Right atrium auricular region (tissue), 2 donors: ENCODE data around the gene UBXN2A. TPM values are rescaled to one million over a fixed set of nuclear protein-coding genes. Genes with fewer than 3 reads are reported as not detected.
"Not testable (repeated sequence)": the region's sequence is repeated elsewhere in the genome, so short reads cannot be mapped to it uniquely, and the experiment has no call there.

ENCODE experiments used
- DNase-seq: peaks from one replicate; pipeline ENCODE4 v3.0.0-alpha.2; 2019; ENCODE audit warnings: low spot score
- H3K27ac ChIP-seq, 2 donors: fragments of 200-600 bp; sonication (generic); 1 replicate in 1 of 2; 2 replicates in 1 of 2; pipeline ENCODE4 v1.5.1; 2016 to 2019
- H3K27me3 ChIP-seq, 2 donors: fragments of 200-600 bp; sonication (generic); one replicate each; pipeline versions ENCODE4 v1.5.1 to v1.6.0; 2017 to 2019
- H3K36me3 ChIP-seq: fragments of 200-600 bp; sonication (generic); one replicate; pipeline ENCODE4 v1.5.1; 2016
- H3K4me1 ChIP-seq, 2 donors: fragments of 200-600 bp; sonication (generic); one replicate each; pipeline versions ENCODE4 v1.5.1 to v1.6.0; 2017 to 2019
- H3K4me3 ChIP-seq, 2 donors: fragments of 200-600 bp; sonication (generic); 1 replicate in 1 of 2; 2 replicates in 1 of 2; pipeline ENCODE4 v1.5.1; 2017 to 2019; ENCODE audit warnings: mild to moderate bottlenecking in 1 of 2, moderate library complexity in 1 of 2
- H3K9me3 ChIP-seq, 2 donors: fragments of 200-600 bp; sonication (generic); one replicate each; pipeline ENCODE4 v1.5.1; 2019
- total RNA-seq, 2 donors: library from RNA; depleted of rRNA; stranded (reverse); fragments of >200 nt; gene quantifications; one replicate each; pipeline ENCODE4 v1.1.0, GENCODE V29; 2016
- TF ChIP-seq, protein P1 (sequence below), 2 donors: fragments of 200-600 bp; sonication (generic); IDR thresholded peaks; one replicate each; pipeline ENCODE4 v1.5.1; 2019; ENCODE audit warnings: antibody characterized with exemption in 2 of 2

Gene UBXN2A
- total RNA-seq, 2 donors from 2014 or later = 14.3 to 18.7 TPM

DNA sequence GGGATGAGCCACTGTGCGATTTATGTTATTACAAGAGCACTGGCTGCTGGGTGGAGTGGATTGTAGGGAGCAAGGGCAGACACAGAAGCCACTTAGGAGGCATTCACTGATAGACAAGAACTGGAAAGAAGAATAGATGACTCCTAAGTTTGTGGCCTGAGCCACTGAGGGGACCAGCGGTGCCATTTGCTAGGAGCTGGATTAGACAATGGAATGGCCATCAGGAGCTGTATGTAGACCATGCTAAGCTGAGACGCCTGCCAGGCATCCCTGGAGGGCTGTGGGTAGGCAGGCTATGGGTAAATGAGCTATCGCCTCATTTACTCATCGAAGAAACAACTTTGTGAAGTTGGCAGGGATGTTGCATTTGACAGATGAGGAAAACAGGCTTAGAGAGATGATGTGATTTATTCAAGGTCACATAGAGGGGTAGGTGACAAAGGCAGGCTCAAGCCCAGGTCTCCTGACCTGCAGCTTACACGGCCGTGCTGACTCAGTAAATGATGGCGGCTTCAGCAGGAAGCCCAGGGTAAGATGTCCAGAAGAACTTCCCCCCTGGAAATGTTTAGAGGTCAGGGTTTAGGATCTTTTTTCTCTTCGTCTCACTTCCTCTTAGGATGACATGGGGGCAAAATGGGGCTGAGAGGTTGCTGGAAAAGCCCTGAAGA lies 72.4 kb downstream of the UBXN2A start:
- Histone ChIP-seq H3K4me3 (no peak overlapping the region), H3K9me3 (no peaks in the 10 kb centered on the region), H3K27ac (no peak overlapping the region), H3K36me3 (no peaks in the 10 kb centered on the region), H3K27me3 (peaks cover 5 to 6% of the 10 kb centered on the region in 2 donors), H3K4me1 (peaks cover 0 to 15% of the 10 kb centered on the region in 2 donors)
- no peak for DNase-seq
- TF ChIP-seq, protein P1, sequence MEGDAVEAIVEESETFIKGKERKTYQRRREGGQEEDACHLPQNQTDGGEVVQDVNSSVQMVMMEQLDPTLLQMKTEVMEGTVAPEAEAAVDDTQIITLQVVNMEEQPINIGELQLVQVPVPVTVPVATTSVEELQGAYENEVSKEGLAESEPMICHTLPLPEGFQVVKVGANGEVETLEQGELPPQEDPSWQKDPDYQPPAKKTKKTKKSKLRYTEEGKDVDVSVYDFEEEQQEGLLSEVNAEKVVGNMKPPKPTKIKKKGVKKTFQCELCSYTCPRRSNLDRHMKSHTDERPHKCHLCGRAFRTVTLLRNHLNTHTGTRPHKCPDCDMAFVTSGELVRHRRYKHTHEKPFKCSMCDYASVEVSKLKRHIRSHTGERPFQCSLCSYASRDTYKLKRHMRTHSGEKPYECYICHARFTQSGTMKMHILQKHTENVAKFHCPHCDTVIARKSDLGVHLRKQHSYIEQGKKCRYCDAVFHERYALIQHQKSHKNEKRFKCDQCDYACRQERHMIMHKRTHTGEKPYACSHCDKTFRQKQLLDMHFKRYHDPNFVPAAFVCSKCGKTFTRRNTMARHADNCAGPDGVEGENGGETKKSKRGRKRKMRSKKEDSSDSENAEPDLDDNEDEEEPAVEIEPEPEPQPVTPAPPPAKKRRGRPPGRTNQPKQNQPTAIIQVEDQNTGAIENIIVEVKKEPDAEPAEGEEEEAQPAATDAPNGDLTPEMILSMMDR (IDR thresholded peaks at IDR 0.05) = no peak

DNA sequence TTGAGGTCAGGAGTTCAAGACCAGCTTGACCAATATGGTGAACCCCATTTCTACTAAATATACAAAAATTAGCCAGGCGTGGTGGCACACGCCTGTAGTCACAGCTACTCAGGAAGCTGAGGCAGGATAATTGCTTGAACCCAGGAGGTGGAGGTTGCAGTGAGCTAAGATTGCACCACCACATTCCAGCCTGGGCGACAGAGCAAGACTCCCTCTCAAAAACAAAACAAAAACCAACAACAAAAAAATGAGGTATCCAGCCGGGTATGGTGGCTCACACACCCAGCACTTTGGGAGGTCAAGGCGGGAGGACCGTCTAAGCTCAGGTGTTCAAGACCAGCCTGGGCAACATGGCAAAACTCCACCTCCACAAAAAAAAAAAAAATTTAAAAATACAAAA lies 74.6 kb downstream of the UBXN2A start:
- not testable (repeated sequence) for H3K27me3 ChIP-seq, H3K9me3 ChIP-seq, H3K4me1 ChIP-seq, H3K36me3 ChIP-seq, H3K4me3 ChIP-seq, H3K27ac ChIP-seq, DNase-seq

DNA sequence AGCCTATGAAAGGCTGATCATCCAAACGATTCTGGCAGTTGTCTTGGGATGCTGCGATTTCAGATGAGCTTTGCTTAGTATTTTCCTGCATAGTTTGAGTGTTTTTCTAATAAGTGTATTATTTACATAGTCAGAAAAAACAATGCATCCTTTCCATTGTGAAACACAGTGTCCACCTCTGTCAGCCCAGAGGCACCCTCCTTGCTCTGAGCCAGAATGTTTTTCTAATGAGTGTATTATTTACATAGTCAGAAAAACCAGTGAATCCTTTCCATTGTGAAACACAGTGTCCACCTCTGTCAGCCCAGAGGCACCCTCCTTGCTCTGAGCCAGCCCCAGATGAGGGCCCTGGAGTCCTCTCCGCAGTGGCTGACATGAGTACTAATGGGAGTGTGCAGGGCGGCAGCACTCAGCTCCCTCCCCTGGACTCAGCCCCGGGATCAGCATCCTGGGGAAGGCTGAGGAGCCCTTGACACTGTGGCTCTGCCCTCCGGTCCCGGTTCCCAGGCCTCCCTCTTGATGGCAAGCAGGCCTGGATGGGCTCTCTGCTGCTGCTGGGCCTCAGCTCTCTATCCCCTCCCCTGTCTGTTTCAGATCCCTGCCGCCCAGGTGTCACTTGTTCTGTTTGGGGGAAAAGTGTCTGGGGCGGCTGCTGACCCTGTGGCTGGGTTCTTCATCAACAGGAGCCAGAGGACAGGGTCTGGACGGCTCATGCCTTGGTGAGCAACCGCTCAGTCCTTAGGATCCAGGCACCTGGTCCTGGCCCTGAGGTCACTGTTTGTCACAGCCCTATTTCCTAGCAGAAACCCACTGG lies 75.5 kb downstream of the UBXN2A start:
- no peak for DNase-seq
- TF ChIP-seq, protein P1 (IDR thresholded peaks at IDR 0.05) = no peak
- no peaks in the 10 kb centered on the region for H3K4me1 ChIP-seq
- H3K27me3 ChIP-seq = peaks cover 0 to under 1% of the 10 kb centered on the region in 2 donors
- no peak overlapping the region for H3K27ac ChIP-seq
- H3K4me3 ChIP-seq = no peak overlapping the region
- H3K9me3 ChIP-seq = no peaks in the 10 kb centered on the region
- no peaks in the 10 kb centered on the region for H3K36me3 ChIP-seq

DNA sequence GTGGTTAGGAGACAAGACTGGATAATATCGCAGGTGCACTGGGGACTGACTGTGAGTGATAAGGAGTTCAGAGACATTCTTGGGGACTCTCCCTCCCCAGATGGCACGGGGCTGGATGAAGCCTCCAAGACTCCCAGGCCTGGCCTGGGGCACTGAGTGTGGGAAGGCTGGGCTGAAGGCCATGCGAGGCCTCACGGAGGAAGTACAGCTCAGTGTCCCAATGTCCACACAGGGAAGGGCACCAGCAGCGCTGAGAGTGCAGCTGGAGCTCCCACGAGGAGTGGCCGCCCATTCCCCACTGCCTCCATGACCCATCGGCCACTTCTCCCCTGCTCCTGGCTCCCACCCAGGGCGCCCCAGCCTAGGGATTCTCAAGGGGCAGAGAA lies 76.1 kb downstream of the UBXN2A start:
- H3K4me3 ChIP-seq = no peak overlapping the region
- H3K36me3 ChIP-seq = no peaks in the 10 kb centered on the region
- no peaks in the 10 kb centered on the region for H3K9me3 ChIP-seq
- no peaks in the 10 kb centered on the region for H3K4me1 ChIP-seq
- TF ChIP-seq, protein P1 (IDR thresholded peaks at IDR 0.05) = no peak
- H3K27ac ChIP-seq = no peak overlapping the region
- no peak for DNase-seq
- no peaks in the 10 kb centered on the region for H3K27me3 ChIP-seq

DNA sequence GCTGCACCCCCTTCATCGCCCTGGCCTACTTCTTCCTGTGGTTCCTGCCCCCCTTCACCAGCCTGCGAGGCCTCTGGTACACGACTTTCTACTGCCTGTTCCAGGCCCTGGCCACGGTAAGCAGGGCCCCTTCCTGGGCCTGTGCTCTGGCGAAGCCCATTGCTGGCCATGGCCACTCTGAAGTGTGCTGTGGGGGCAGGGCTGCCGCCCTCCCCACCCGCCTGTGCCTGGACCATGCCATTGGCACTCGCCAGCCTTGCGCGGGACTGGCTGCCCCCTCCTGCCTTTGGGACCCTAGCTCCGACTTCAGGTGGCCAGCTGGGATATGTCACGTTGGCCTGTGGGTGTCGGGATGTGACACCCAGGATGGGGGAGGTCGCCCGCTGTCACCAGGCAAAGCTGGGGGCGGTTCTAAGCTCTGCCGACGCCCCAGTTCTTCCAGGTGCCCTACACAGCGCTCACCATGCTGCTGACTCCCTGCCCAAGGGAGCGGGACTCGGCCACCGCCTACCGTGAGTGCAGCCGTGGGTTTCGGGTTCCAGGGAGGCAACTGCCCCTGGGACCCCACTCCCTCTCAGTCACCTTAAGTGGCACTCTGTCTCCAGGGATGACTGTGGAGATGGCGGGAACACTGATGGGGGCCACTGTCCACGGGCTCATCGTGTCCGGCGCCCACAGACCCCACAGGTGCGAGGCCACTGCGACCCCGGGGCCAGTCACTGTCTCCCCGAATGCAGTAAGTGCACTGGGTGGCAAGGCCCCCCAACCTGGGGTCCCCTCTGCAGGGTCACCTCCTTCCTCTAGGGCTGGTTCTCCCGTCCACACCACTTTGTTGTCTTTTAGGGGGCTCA lies 76.8 kb downstream of the UBXN2A start:
- Histone ChIP-seq H3K4me1 (no peaks in the 10 kb centered on the region), H3K27ac (no peak overlapping the region), H3K27me3 (no peaks in the 10 kb centered on the region), H3K9me3 (no peaks in the 10 kb centered on the region), H3K4me3 (no peak overlapping the region), H3K36me3 (no peaks in the 10 kb centered on the region)
- no peak for DNase-seq
- TF ChIP-seq, protein P1 (IDR thresholded peaks at IDR 0.05) = no peak

DNA sequence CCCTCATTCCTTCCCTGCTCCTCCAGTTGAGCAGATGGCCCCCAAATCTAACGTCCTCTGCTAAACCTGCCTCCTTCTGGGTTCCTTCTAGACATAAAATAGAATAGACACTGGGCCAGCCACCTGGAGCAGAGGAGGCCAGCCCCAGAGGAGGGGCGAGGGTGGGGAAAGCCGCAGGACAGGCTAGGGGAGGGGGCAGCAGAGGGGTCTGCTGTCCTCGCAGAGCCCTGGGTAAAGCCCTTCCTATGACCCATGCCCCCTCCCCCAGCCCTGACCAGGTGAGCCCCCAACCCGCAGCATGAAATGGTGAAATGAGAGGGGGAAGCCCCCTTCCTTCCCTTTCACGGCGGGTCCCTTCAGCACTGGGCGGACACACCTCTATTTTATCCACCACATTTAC lies 77.4 kb downstream of the UBXN2A start:
- Histone ChIP-seq H3K36me3 (no peaks in the 10 kb centered on the region), H3K27me3 (no peaks in the 10 kb centered on the region), H3K27ac (no peak overlapping the region), H3K9me3 (no peaks in the 10 kb centered on the region), H3K4me3 (no peak overlapping the region), H3K4me1 (no peaks in the 10 kb centered on the region)
- TF ChIP-seq, protein P1 (IDR thresholded peaks at IDR 0.05) = no peak
- no peak for DNase-seq
